SH-SY5Y (cell line): ENCODE data around the gene PRADC1.

Source experiments
- GATA2 ChIP-seq: IDR thresholded peaks from 2 replicates; pipeline ENCODE4 v1.6.1; 2011; ENCODE audit warnings: mild to moderate bottlenecking, low read depth, low read length
- GATA3 ChIP-seq: IDR thresholded peaks from 2 replicates; pipeline ENCODE4 v1.6.1; 2011; ENCODE audit warnings: low read depth, mild to moderate bottlenecking, low read length, moderate library complexity

DNA sequence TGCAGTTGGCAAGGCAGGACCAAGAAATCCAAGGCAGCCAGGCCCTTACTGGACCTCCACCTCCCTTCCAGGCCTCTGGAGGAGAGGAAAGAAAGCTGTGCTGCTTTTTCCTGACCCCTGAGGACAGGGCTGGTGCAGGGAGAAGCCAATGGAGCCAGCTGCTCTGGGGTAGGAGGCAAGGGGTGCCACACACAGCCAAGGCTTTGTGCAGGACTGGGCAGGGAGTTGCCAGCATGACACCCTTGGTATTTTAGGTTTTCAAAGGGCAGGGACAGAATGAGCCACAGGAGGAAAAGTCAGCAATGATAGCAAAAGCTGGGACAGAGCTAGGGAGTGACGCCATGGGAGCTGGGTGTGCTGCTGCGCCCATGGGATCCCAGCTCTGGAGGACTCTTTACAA lies 24.0 kb upstream of the PRADC1 start:
- TF ChIP-seq GATA2: no peak
- no peak for TF ChIP-seq GATA3
